T-helper 2 cell treated with Interferon-gamma antibody and Interleukin-4, amounts not matched to agents 100 ng/mL and 5 ng/mL, for 36 hours (primary cell): ENCODE measurements around the gene YWHAE. TPM values are rescaled to one million over a fixed set of nuclear protein-coding genes. Genes with fewer than 3 reads are reported as not detected.
"Not testable (repeated sequence)": the region's sequence is repeated elsewhere in the genome, so short reads cannot be mapped to it uniquely, and the experiment has no call there.

ENCODE experiments used
- intact Hi-C: fragments of 100-400 bp; cut with micrococcal nuclease; formaldehyde crosslinking; loops from one replicate; pipeline ENCODE4 v1.15.1; 2023
- total RNA-seq: library from RNA; stranded (reverse); gene quantifications from 2 replicates; pipeline ENCODE4 v1.2.3, GENCODE V29; 2022

The YWHAE gene
- total RNA-seq, 1 donor from 2014 or later: 393 TPM

DNA sequence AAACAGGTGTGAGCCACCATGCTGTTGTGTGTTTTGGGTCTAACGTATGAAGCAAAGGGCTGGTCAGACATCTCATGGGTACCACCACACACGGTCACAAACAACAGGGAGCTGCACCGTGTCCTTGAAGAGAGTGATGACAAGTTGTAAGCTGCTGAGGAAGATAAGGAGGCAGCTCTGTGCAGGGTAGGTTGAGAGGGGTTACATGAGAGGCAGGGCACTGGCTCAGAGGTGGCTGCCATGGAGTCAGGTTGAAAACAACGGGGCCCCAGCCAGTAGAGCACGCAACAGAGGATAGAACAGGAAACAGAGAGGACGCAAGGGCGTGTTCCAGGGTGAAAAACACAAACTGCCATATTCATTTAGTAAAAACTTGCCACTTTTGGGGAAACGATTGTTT, 68.3 kb downstream of the YWHAE start:
- intact Hi-C loops: loop anchor here (1.0 to 2.0 kb wide), 3 partner anchors 55 to 209 kb away; no protein-coding TSS in a partner anchor

GRCh38 chr17:1329745-1330343, 70.2 kb downstream of the YWHAE start:
- intact Hi-C loops: no loop called here

GRCh38 chr17:1328437-1328836, 71.6 kb downstream of the YWHAE start:
- intact Hi-C loops: no loop called here

GRCh38 chr17:1325766-1326165, 74.3 kb downstream of the YWHAE start:
- intact Hi-C loops: no loop called here

DNA sequence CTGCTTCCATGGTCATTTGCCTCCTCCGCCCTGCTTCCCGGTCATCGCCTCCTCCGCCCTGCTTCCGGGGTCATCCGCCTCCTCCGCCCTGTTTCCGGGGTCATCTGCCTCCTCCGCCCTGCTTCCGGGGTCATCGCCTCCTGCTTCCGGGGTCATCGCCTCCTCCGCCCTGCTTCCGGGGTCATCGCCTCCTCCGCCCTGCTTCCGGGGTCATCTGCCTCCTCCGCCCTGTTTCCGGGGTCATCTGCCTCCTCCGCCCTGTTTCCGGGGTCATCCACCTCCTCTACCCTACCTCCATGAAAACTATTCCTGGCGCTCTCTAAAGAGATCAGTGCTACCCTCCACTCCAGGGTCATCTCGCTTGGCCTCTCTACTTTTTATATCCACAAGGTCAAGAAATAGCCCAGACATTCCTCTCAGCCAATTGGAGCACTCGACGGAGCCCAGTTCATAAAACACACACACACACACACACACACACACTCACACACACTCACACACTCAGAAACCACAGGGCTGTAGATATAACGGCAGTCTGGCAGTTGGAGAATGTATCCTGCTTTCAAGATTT, 75.7 kb downstream of the YWHAE start:
- intact Hi-C loops: no loop called here

DNA sequence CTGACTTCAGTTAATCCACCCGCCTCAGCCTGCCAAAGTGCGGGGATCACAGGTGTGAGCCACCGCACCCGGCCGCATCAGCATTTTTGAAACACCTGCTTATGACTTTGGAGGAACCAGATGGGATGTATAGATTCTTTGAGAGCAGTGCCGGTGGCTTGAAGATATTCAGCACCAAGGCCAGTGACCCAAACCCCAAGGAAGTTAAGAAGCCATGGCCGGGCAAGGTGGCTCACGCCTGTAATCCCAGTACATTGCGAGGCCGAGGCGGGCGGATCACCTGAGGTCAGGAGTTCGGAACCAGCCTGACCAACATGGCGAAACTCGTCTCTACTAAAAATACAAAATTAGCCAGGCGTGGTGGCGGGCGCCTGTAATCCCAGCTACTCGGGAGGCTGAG, 76.7 kb downstream of the YWHAE start:
- intact Hi-C loops: no loop called here

- intact Hi-C loops: no loop called here
Measured at GRCh38 chr17:1322480-1322879, 77.5 kb downstream of the YWHAE start.

GRCh38 chr17:1322014-1322428, 78.0 kb downstream of the YWHAE start:
- intact Hi-C loops: no loop called here

DNA sequence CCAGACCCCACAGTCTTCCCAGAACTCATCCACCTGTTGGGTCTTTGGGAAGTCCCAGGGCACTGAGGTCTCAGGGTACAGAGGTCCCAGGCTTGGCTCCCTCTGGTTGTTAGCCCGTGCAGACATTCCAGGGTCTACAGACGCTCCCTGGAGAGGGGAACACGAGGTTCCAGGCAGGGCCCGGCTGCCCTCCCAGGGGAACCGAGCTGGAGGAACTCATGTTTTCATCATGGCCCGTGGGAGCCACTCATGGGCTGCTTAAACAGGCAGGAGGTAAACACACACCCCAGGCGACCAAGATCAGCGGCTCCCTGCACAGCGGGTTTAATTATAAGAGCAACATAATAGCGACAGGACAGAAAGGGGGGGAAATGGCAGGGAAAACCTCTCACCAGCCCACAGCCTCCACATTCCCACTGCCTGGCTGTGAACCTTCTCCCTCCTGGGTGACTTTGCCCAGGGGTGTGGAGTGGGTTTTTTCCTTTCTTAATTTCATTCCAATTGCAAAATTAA, 84.1 kb downstream of the YWHAE start:
- intact Hi-C loops: no loop called here

- intact Hi-C loops: no loop called here
Measured at GRCh38 chr17:1315409-1315808, 84.6 kb downstream of the YWHAE start.

GRCh38 chr17:1313270-1314005, 86.6 kb downstream of the YWHAE start:
- intact Hi-C loops: no loop called here

DNA sequence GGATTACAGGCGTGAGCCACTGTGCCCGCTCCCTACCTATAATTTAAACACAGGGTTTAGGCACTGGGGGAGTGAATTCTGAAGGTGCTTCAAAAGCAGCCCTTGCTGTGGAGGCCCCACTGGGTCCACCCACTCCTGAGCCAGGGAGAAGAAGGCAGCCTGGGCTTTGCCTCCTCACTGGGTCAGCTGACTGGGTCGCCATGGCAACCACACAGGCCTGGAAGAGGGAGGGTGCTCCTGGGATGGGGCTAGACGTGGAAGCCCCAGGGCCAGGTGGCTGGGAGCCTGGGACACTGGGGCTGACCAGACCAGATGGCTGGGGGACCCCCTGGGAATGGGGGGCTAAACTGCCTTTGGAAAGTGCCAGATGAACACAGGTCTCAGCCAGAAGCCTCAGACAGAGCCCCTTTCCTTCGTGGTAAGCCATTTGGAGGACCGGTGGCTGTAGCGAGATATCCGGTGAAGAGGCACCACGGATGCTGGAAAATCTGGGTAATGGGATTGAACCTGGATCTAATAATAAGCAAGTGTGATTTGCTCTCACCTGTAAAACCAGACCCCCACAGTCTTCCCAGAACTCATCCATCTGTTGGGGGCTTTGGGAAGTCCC, 87.7 kb downstream of the YWHAE start:
- intact Hi-C loops: no loop called here

- intact Hi-C loops: not testable (repeated sequence)
Measured at GRCh38 chr17:1307829-1308228, 92.2 kb downstream of the YWHAE start.

GRCh38 chr17:1304962-1305563, 95.0 kb downstream of the YWHAE start:
- intact Hi-C loops: no loop called here

DNA sequence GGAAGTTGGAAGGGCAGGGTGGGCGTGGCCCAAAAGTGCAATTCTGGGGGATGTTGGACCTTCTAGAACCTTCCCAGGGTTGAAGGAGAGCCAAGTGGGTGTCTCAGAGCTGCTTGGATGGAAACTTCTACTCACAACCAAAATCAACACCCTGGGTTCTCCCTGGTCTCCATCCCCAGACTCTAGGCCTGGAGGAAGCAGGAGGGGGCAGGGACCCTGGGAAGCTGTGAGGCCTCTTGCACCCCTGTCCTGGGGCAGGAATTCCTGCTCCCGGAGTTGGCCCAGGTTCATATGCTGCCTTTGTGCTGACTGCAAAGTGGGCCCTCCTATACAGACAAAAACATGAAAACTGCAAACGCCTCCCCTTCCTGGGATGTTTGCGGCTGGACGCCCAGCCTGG, 95.5 kb downstream of the YWHAE start:
- intact Hi-C loops: no loop called here

- intact Hi-C loops: no loop called here
Measured at GRCh38 chr17:1302761-1303160, 97.3 kb downstream of the YWHAE start.

GRCh38 chr17:1301546-1301945, 98.5 kb downstream of the YWHAE start:
- intact Hi-C loops: no loop called here

- intact Hi-C loops: no loop called here
Measured at GRCh38 chr17:1300371-1300905, 99.6 kb downstream of the YWHAE start.

- intact Hi-C loops: no loop called here
Measured at GRCh38 chr17:1299552-1300370, 100.3 kb downstream of the YWHAE start.

- intact Hi-C loops: no loop called here
Measured at GRCh38 chr17:1298606-1299005, 101.4 kb downstream of the YWHAE start.
